B cell (primary cell): Measurements from ENCODE around the gene USP2. TPM values are rescaled to one million over a fixed set of nuclear protein-coding genes. Genes with fewer than 3 reads are reported as not detected.

ENCODE experiments used
- ATAC-seq: fragments of 200-7000 bp; cut with Tn5 transposase; one replicate; pipeline ENCODE4 v1.10.0; 2021; ENCODE audit warnings: low read depth, mild to moderate bottlenecking, moderate number of reproducible peaks, moderate library complexity
- CTCF ChIA-PET: fragments of 350-600 bp; sonication (Branson Sonifier 250); formaldehyde crosslinking; loops from one replicate; lab custom pipeline; 2021; ENCODE audit warnings: antibody characterized with exemption, inconsistent platforms; lab: Charles Lee
- POLR2A ChIA-PET: fragments of 350-600 bp; sonication (Branson Sonifier 250); formaldehyde crosslinking; loops from one replicate; lab custom pipeline; 2021; ENCODE audit warnings: antibody characterized with exemption; lab: Charles Lee
- DNase-seq: peaks from one replicate; pipeline ENCODE4 v3.0.0; 2013
- H2AFZ ChIP-seq: 2 replicates; pipeline ENCODE4 v1.6.1; 2012; ENCODE audit warnings: mild to moderate bottlenecking, low read depth, low read length; ENCODE audit not compliant: insufficient read depth, poor library complexity, severe bottlenecking
- H3K27ac ChIP-seq, 2 donors: 1 replicate in 1 of 2; 2 replicates in 1 of 2; pipeline ENCODE4 v1.5.1; 2012 to 2013; ENCODE audit warnings: low read length in 2 of 2, mild to moderate bottlenecking in 2 of 2, moderate library complexity in 1 of 2
- H3K27me3 ChIP-seq, 4 experiments: fragments of 200-600 bp in 1 of 4; sonication (generic) in 1 of 4; replicated peaks in 1 of 4; 1 replicate in 2 of 4; 2 replicates in 2 of 4; pipeline versions ENCODE4 v1.6.1 to v1.7.0; 2013 to 2016; ENCODE audit warnings: low read length in 3 of 4, mild to moderate bottlenecking in 2 of 4, mixed read lengths in 1 of 4, moderate library complexity in 1 of 4; ENCODE audit not compliant: insufficient read depth in 4 of 4, control insufficient read depth in 3 of 4; ENCODE audit errors: control extremely low read depth in 1 of 4
- H3K36me3 ChIP-seq, 2 experiments: replicated peaks in 1 of 2; 1 replicate in 1 of 2; 2 replicates in 1 of 2; pipeline versions ENCODE4 v1.6.1 to v1.7.1; 2013; ENCODE audit warnings: low read length in 1 of 2; ENCODE audit not compliant: insufficient read depth in 2 of 2, control insufficient read depth in 1 of 2; ENCODE audit errors: control extremely low read depth in 1 of 2, extremely low read depth in 1 of 2
- H3K4me1 ChIP-seq, 2 donors: fragments of 200-600 bp in 1 of 2; sonication (generic) in 1 of 2; 1 replicate in 1 of 2; 2 replicates in 1 of 2; pipeline versions ENCODE4 v1.5.1 to v1.6.1; 2013 to 2017; ENCODE audit warnings: low read length in 2 of 2; ENCODE audit not compliant: control insufficient read depth in 2 of 2, insufficient read depth in 2 of 2
- H3K4me2 ChIP-seq: replicated peaks from 2 replicates; pipeline ENCODE3; 2012; ENCODE audit warnings: mild to moderate bottlenecking, low read depth, low read length; ENCODE audit not compliant: poor library complexity, severe bottlenecking
- H3K4me3 ChIP-seq, 5 experiments: fragments of 200-600 bp in 1 of 5; sonication (generic) in 1 of 5; 1 replicate in 3 of 5; 2 replicates in 2 of 5; pipeline versions ENCODE4 v1.5.1 to v1.7.0; 2011 to 2016; ENCODE audit warnings: low read length in 4 of 5, mild to moderate bottlenecking in 4 of 5, low read depth in 2 of 5, control low read depth in 1 of 5, moderate library complexity in 1 of 5; ENCODE audit not compliant: insufficient read depth in 1 of 5; ENCODE audit errors: control extremely low read depth in 1 of 5, extremely low read depth in 1 of 5
- H3K79me2 ChIP-seq: fragments of 200-600 bp; sonication (generic); one replicate; pipeline ENCODE4 v1.6.0; 2016; ENCODE audit warnings: low read length; ENCODE audit not compliant: control insufficient read depth, insufficient read depth
- H3K9ac ChIP-seq: fragments of 200-600 bp; sonication (generic); 2 replicates; pipeline ENCODE4 v1.6.1; 2017; ENCODE audit warnings: mild to moderate bottlenecking, low read length, moderate library complexity
- H3K9me3 ChIP-seq, 3 donors: one replicate each; pipeline versions ENCODE4 v1.6.1 to v1.7.1; 2013; ENCODE audit warnings: low read length in 2 of 3; ENCODE audit not compliant: control insufficient read depth in 2 of 3, insufficient read depth in 1 of 3; ENCODE audit errors: control extremely low read depth in 1 of 3
- H4K20me1 ChIP-seq: 2 replicates; pipeline ENCODE4 v1.6.0; 2012; ENCODE audit warnings: mild to moderate bottlenecking, low read length; ENCODE audit not compliant: insufficient read depth, control insufficient read depth, poor library complexity, severe bottlenecking
- H3K27ac Mint-ChIP-seq: one replicate; pipeline ENCODE4 v1.8.0; 2021; ENCODE audit warnings: mixed read lengths
- H3K27me3 Mint-ChIP-seq: one replicate; pipeline ENCODE4 v1.8.0; 2021; ENCODE audit warnings: mixed read lengths
- H3K4me1 Mint-ChIP-seq: one replicate; pipeline ENCODE4 v1.8.0; 2021; ENCODE audit warnings: mixed read lengths
- H3K4me3 Mint-ChIP-seq: one replicate; pipeline ENCODE4 v1.8.0; 2021; ENCODE audit warnings: mixed read lengths
- H3K9me3 Mint-ChIP-seq: one replicate; pipeline ENCODE4 v1.8.0; 2022; ENCODE audit warnings: mixed read lengths; ENCODE audit not compliant: insufficient read depth
- EZH2 ChIP-seq: IDR thresholded peaks from 2 replicates; pipeline ENCODE4 v1.6.1; 2012; ENCODE audit warnings: borderline replicate concordance, low read depth, mild to moderate bottlenecking, moderate library complexity, low read length; ENCODE audit not compliant: insufficient read depth, poor library complexity, severe bottlenecking
- WGBS: methylation state at CpG from one replicate; pipeline ENCODE4 v1.1.5; 2013; ENCODE audit warnings: missing lambda C conversion rate; ENCODE audit not compliant: insufficient coverage; 5-methylcytosine and 5-hydroxymethylcytosine counted together
- intact Hi-C: fragments of 100-400 bp; cut with micrococcal nuclease; formaldehyde crosslinking; loops from one replicate; pipeline ENCODE4 v1.10.0; 2022
- polyA plus RNA-seq: library from polyadenylated mRNA; depleted of rRNA; stranded (reverse); fragments of >200 nt; gene quantifications from 2 replicates; pipeline ENCODE4 v1.2.3, GENCODE V29; 2012
- total RNA-seq, 2 donors: library from RNA; stranded (reverse); fragments of 120-200 nt in 1 of 2; gene quantifications; 1 replicate in 1 of 2; 2 replicates in 1 of 2; pipeline versions ENCODE4 v1.2.3 to v1.2.4, GENCODE V29; 2013 to 2022
- TF ChIP-seq, protein P1 (sequence below): fragments of 200-600 bp; IDR thresholded peaks from one replicate; pipeline ENCODE4 v1.8.0; 2022; ENCODE audit warnings: antibody characterized with exemption, mild to moderate bottlenecking

USP2 gene
- total and polyA plus RNA-seq, 2 donors (not counting 1 experiment from before 2014, with no cell fraction given): 0.09 TPM; not detected in 1

DNA sequence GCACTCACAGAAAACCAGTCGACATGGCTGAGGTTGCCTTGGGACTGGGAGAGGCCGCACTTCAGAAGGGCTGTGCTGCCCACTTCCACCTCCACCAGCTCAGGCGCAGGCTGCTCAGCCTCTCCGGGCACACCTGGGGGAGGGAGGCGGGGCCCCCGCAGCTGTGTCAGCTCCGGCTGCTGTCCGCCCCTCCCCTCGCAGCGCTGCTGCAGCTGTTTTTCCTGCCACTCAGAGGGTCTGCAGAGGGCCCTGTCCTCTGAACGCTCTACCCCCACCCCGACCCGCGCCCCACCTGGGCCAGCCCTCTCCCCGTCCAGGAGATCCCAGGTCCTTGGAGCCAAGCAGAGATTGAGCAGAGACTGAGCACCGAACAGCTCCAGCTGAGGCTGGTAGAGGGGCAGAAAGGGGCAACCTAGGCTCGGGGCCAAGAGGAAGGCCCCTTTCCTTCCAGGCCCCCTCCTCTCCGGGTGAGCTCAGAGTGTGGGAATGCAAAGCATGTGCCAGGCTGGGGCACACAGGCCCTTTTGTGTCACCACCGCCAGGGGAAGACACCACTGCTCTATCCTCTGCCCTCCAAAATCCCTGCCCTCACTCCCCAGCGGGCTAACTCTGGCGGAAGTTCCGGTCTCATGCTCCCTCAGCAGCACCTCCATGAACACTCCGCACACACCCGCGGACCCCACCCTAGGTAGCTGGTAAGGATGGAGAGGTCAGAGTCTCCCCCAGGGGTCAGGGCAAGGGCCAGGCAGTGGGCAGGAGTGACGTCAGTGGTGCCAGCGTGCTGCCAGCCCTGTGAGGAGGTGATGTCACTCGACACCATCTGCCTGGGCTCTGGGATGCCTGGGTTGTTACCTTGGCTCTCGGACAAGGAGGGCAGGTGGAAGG, 66.1 kb downstream of the USP2 start:
- H3K27ac ChIP-seq: no peak overlapping the region
- H3K4me1 Mint-ChIP-seq: peaks cover 29% of the 10 kb centered on the region
- peaks cover 0 to 57% (median 22%) of the 10 kb centered on the region in 4 experiments for H3K27me3 ChIP-seq
- H3K9me3 ChIP-seq: peaks cover 0 to 7% (median 0%) of the 10 kb centered on the region in 3 donors
- peak; percentile 72 for DNase-seq
- no peaks in the 10 kb centered on the region for H3K36me3 ChIP-seq
- ATAC-seq: peak; percentile 69
- CTCF ChIA-PET: interaction anchor here (1.0 to 3.5 kb wide), 5 partner anchors 8 to 213 kb away, joined by 3 to 16 read pairs (median 5); no protein-coding TSS in a partner anchor
- intact Hi-C loops: no loop called here
- H3K4me3 Mint-ChIP-seq: peak overlapping the region; percentile 83
- H3K27me3 Mint-ChIP-seq: peaks cover 13% of the 10 kb centered on the region
- TF ChIP-seq, protein P1, sequence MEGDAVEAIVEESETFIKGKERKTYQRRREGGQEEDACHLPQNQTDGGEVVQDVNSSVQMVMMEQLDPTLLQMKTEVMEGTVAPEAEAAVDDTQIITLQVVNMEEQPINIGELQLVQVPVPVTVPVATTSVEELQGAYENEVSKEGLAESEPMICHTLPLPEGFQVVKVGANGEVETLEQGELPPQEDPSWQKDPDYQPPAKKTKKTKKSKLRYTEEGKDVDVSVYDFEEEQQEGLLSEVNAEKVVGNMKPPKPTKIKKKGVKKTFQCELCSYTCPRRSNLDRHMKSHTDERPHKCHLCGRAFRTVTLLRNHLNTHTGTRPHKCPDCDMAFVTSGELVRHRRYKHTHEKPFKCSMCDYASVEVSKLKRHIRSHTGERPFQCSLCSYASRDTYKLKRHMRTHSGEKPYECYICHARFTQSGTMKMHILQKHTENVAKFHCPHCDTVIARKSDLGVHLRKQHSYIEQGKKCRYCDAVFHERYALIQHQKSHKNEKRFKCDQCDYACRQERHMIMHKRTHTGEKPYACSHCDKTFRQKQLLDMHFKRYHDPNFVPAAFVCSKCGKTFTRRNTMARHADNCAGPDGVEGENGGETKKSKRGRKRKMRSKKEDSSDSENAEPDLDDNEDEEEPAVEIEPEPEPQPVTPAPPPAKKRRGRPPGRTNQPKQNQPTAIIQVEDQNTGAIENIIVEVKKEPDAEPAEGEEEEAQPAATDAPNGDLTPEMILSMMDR: peak; percentile 25
- no peak for TF ChIP-seq EZH2
- peak overlapping the region; percentile 83 for H3K4me2 ChIP-seq
- WGBS: 2% methylated on average over 24 of the region's 29 CpGs
- H3K9me3 Mint-ChIP-seq: no peaks in the 10 kb centered on the region
- H2AFZ ChIP-seq: peak overlapping the region; percentile 59
- H3K79me2 ChIP-seq: no peaks in the 10 kb centered on the region
- no peak overlapping the region for H3K27ac Mint-ChIP-seq
- peak overlapping the region; percentile 62 for H3K9ac ChIP-seq
- peak overlapping the region in 4 of 5 experiments; percentile 24 to 60 (median 46) for H3K4me3 ChIP-seq
- POLR2A ChIA-PET: interaction anchor here (0.5 to 0.6 kb wide), 2 partner anchors 42 to 522 kb away, joined by 3 read pairs; no protein-coding TSS in a partner anchor
- H3K4me1 ChIP-seq: peaks cover 26 to 40% of the 10 kb centered on the region in 2 donors
- no peaks in the 10 kb centered on the region for H4K20me1 ChIP-seq
